SK-N-DZ (cell line): ENCODE data around the gene ATP8B4.

Experiments
- DNase-seq: peaks from one replicate; pipeline ENCODE4 v3.0.0-alpha.2; 2015; ENCODE audit warnings: low spot score

The ATP8B4 gene

DNA sequence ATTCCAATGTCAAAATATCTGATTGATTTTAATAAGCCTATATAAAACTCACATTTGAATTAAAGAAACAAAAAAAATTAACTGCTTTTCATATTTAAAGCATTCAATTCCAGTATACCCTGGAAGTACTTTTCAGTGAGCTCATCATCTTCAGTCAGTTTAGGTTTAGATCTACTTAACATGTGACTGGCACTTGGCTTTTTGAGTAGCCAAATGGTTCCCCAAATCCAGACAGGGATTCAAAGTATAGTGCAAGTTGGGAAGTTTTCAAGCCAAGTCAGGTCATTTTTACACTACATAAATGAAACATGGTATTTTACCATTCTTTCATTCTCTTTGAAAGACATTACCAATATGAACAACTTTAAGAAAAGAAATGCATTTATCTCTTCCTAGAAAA is 57.5 kb downstream of the ATP8B4 start:
- no peak for DNase-seq

DNA sequence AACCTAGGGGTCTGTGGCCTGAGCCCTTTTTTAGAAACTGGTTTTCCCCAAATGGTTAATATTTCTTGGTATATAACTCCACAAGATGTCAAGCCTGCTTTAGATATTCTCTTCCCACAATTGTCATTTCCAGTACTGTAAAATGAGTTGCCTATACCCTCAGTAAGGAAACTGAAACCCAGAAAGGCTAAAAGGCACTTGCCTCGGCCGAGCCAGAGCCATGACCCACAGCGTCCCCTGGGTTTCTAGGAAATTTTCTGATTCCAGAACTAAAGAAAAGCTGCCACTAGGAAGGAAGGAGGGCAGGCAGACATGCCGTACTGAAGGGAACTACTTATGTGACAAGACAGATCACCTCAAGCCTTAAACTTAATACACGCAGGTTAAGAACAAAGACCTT is 59.1 kb downstream of the ATP8B4 start:
- DNase-seq: no peak

DNA sequence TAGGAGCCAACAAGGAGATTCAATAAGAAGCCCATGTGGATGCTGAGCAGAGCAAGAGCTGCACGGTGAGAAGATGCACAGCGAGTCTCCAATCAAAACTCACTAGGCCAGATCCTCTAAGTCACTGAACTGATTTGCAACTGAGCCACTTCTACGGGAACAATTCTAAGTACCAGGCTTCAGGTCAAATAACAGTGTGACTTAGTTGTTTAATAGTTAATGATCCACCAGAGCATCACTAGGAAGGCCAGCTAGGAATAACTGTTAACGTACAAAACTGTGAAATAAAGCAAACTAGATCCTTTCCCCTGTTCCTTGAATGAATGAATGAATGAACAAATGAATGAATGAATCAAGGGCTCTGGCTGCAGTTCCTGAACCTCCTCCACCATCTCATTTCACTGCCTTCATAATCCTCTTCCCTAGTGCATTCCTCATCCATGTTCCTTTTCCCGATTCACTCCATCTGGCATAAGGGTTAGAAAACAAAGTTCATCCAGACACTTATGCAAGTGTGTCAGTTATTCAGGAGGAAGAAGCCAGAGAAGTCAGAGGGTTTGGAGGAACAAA is 59.7 kb downstream of the ATP8B4 start:
- DNase-seq: no peak

DNA sequence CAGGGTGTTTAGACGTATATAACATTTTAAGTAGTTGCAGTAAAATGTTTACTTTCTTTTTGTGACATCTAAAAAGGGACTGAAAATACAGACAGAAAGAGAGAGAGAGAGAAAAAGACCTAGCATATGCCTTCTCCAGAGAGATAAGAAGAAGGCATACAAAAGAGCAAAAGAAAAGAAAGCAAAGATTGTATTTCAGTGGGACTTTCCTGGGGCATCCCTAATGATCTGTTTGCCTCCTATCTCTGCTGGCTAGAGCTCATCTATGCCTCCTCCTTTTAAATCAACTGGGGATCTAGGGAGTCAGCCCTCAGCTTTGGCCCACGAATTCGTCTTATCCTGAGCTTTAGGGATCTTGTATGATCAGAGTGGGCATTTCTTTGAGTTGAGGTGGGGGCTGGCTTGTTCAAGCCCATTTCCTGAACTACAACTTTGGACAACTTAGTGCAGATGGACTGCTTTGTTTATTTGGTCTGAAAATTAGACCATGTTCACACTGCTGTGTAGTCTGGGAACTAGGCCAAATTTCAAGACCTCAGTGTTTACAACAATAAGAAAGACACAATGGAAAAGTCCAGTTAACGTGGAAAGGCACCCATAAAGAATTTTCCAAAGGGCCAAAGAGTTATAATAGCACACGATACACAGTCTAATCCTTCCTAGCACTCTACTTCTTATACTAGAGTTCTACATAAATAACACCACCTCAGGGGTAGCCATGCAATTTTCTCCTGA is 61.0 kb downstream of the ATP8B4 start:
- no peak for DNase-seq

DNA sequence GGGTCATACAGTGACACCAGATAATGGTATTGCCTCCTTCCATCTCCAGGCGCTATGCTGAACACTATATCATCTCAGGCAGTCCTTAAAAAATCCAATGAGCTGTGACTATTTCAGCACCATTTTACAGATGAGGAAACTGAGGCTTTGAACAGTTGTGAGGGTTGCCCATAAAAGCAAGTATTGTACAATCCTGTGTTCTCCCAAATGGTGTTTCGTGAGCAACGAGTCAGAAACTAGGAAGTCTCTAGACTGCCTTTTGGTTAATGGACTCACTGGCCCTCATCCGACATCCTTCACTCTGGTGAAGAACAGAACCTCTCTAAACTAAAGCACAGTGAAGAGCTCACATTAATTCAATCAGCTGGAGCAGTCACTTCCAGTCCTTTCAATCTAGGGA is 61.8 kb downstream of the ATP8B4 start:
- no peak for DNase-seq

DNA sequence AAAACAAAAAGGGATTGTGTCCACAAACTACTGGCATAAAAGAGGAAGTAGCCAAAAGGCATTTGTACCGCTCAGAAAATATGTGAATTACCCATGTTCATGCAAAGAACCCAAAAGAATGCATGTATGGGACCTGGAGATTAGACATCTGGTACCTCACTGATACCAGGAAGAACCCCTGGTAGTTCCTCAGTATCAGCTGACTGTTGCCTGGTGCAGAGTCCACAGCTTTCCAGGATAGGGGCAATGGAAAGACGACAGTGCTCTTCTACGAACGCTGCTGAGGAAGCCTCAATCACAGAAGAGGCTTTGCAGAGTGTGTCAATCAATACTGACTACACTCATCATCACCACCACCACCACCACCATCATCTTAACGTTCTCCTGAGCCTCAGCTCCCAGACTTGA is 63.3 kb downstream of the ATP8B4 start:
- no peak for DNase-seq

DNA sequence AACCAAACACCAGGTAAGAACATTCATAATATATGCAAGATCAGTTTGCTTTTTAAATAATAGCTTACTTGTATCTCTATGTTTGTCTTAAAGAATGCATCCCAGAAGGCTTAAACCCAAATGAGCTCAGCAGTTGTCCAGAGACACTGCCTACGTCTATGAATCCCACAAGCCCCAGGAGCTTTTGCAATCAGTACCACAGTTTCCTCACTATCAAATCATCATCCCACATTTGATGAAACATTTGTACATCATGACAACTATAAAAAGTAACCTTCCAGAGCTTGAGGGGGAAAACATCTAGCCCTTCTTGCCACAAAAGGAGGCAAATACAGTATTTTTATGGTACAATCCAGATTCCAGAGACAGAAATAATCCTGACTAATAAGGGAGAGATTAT is 63.7 kb downstream of the ATP8B4 start:
- no peak for DNase-seq

DNA sequence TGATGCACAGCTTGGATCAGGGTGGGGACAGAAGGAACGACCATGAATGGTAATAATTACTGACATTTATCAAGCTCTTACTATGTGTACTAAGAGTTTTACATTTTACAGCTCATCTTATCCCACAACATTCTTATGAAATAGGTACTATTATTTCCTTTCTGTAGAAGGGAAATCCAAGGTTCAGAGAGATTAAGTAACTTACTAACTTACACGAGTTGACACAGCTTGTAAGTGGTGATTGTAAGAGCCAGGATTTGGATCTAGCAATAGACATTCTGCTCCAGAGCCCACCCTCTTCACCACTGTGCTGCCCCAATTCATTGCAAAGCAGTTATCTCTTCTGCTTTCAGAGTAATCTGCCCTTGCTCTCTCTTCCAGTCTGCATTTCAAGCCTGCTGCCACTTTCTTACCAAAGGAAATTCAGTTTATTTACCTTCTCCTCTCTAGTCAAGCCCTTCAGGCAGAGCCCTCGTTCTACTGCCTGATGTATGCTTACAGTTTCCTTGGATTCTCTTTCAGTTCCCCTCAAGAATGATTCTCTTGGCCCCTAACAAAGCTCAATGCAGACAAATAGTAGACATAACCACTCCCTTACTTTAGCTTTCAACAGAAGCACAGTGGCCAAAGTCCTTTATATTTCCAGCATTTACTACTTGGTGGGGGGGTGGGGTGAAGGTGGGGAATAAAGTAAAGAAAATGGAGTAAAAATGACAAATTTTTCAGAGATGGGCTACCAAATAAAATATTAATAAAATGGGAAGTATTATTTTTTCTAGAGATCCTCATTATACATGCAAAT is 65.8 kb downstream of the ATP8B4 start:
- no peak for DNase-seq

DNA sequence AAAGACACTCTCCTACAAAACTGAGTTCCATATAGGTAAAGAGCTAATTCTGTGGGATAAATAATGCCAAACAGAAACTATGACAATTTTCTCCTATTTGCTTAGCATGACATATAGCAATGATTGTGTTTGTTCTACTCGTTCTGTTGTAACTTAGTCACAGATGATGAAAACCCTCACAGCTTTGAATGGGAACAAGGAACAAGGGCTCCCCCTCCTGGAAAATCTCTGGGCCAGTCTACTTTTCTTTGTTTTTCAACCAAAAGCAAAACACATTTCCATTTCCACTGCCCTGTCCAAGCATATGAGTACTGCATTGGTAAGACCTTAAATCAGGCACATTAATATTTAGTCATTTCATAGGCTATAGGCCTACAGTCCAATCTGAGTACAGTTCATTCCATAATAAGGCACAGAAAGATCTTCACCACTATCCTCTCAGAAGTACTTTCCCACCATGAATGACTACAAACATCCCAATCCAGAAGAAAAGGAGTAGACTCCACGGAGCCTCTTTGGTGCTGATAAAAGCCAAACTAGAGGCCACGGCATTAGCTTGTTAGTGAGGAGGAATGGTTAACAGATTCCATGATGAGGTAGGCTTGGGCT is 67.1 kb downstream of the ATP8B4 start:
- peak; percentile 20 for DNase-seq

DNA sequence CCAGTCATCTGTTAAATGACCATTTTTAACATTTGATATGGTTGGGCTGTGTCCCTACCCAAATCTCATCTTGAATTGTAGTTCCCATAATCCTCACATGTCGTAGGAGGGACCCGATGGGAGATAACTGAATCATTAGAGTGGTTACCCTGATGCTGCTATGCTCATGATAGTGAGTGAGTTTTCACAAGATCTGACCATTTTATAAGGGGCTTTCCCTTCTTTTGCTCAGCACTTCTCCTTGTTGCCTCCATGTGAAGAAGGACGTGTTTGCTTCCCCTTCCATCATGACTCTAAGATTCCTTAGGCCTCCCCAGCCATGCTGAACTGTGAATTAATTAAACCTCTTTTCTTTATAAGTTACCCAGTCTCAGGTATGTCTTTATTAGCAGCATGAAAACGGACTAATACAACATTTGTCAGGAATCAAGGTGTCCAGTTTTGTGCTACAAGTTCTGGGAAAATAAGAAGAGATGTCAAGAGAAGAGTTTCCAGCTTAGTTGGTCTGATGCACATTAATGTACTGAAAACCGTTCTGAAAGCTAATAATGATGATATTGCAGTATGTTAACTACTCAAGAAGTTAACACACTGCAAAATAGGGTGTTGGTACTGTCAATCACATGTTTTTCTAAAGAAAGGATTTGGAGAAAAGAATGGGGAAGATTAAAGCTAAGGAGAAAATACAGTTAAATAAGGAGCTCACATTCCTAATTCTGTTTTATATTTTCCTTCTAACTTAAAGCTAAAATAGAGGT is 67.9 kb downstream of the ATP8B4 start:
- no peak for DNase-seq

DNA sequence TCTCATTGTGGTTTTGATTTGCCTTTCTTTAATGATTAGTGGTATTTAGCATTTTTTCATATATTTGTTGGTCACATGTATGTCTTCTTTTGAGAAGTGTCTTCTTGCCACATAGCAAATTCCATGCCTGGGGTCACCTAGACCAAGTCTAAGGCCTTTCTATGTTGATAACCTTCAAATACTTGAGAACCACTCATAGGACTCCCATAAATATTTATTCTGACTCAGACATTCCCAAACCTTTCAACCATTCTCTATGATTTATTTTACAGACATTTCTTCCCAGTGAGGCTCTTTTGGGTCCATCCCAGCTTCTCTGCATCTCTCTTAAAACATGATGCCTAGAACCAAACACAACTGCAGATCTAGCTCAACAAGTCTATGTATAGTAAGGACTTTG is 69.2 kb downstream of the ATP8B4 start:
- DNase-seq: no peak

DNA sequence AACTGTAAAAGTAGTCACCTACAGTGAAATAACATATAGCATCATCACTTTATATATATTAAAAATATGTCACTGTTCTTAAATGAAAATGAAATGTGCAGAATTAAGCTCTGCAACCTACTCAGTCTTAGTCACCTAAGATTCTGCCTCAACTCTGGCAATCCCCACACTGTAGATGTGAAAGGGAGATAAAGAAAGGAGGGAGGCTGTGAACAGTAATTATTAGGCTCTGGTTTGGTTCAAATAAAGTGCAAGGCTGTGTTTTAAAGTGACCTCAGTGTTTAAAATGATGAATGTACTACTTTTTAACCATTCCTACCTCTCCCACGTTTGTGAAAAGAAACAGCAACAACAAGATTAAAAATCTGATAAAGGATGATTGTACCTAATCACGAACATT is 72.2 kb downstream of the ATP8B4 start:
- peak; percentile 51 for DNase-seq

DNA sequence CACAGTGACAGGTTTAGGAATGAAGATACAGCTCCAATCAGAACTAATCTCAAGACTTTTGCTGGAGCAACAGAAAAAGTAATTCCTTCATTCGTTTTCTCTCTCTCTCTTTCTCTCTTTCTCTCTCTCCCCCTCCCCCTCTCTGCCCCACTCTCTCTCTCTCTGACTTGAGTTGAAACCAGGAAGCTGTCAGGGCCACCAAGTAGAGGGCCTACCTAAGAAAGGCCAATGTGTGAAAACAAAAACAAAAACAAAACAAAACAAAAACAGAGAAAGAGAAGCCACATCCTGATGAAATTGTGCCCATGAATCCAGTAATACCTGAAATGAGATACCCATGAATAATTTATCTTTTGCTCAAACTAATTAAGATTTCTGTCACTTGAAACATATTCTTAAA is 72.9 kb downstream of the ATP8B4 start:
- no peak for DNase-seq

DNA sequence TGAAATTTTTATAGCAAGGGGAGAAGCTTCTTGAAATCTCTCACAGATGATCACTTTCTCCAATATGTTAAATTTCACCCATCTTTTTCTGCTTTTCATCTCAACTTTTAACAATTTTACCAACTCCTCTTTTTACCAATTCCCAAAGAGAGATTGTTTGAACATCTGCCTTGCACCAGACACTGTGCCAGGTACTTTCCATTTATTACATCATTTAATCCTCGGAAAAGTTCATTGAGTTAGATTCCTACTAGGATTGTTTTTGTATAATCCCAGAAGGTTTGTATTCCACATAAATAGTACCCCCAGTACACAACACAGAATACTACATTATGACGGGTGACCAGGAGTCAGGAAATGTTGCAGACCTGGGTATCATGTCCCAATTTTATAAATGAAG is 74.1 kb downstream of the ATP8B4 start:
- DNase-seq: no peak

DNA sequence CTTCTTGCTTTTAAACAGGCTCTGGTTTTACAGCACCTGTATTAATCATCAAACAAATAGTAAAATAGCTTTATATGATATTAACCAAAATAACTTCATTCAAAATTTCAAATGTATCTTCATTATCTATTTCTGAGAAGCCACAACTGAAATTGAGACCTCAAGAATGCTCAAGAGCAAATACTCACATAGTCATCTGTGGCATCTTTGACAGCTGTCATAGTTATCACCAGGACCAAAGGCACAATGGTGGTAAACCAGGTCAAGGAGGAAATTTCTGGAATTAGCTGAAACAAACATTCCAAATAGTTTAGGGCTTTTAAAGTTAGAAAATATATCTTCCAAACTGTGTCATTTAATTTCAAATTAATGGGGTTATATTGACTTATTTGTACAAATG is 74.6 kb downstream of the ATP8B4 start:
- DNase-seq: no peak

DNA sequence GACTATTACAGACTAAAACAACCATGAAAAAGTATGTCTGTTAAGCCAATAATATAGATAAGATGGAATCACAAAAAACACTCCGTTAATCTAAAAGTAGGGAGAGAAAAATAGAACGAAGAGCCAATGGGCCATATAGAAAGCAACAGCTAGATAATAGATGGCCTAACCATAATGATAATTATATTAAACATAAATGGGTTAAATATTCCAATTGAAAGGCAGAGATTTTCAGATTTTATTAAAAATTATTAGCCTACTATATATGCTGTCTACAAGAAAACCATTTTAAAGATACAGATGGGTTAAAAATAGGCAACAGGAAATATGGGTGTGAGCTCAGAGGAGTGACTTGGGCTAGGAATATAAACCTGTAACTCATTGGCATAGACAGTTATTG is 76.3 kb downstream of the ATP8B4 start:
- no peak for DNase-seq

DNA sequence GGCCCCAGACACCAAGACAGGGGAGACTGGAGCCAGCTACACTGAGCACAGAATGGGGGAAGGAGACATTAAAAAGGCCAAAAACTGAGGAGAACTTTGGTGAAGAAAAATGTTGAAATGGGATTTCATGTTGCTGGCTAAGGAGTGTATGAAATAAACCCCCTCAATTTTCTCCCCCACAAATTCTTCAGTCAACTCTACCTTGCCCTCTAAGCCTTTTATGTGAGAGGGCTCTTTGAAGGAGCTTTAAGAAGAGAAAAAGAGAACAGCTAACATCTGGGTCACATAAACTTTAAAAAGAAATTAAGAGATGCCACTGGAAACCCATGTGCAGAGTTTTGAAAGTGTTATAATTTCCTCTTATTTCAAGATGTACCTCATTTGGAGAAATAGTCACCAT is 88.6 kb downstream of the ATP8B4 start:
- DNase-seq: no peak

DNA sequence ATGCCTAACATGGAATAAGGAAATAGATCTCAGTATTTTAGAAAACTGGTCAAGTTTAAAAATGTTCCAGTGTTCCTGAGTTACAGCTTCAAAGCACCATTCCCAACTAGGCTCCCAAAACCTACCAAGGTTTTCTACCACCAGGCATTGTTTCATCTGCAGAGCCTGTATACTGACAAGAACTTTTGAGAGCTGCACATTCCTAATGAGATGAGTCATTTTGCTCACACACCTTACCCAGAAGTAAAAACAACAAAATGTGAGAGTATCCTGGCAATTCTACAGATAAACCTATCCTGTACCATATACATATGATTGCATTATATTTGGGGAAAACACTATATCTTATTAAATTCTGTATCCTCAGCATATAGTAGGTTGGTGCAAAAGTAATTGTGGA is 90.7 kb downstream of the ATP8B4 start:
- DNase-seq: no peak

DNA sequence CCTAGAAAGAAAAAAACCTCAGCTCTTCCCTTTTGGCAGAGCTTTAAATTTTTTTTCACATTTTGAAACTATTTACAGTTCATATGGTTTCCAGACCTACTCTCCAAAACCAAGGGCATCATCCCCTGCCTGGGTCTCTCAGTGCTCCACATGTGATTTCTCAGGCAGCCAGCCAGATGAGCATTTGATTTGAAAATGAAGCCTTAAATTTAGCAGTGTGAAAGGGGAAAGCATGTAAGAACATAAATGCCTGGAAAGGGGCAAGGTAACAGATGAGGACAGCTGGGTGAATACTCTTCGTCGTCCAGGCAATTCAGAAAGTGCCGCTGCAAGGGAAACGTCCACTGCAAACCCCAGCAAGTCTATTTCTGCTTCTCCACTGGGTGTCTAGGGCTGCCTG is 94.8 kb downstream of the ATP8B4 start:
- DNase-seq: no peak

DNA sequence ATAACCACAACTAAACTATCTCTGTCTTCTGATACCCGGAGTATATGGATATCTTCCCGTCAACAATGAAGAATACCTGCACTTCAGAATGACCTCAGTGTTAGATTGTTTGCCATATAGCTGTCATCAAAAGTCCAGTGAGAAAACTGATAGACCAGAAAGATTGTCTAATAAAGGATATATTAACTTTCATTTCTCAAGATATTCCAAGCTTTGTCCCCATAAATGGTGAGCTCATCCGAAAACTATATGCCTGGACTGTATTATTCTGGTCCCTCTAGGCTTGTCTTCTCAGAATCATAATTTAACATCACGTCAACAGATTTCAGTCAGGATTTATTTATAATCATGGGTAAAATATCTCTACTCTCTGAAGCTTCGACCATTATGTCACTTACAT is 100.5 kb downstream of the ATP8B4 start:
- DNase-seq: no peak

DNA sequence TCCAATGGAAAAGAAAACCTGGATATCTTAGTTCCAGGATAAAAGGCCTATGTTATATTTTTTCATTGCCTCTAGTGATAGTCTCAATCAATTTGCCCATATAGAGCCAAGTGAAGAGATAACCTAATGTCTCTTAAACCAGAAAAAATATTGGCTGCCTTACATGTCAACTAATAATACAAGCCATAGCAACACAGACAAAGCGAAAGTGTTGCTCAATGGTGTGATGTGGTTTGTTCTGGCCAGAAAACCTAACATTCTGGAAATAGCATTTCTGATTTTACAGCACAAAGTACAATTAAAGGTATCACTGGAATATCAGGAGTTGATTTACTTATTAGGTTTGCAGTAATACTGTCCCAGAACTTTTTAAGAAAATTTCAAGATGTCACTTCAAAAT is 101.5 kb downstream of the ATP8B4 start:
- DNase-seq: no peak

DNA sequence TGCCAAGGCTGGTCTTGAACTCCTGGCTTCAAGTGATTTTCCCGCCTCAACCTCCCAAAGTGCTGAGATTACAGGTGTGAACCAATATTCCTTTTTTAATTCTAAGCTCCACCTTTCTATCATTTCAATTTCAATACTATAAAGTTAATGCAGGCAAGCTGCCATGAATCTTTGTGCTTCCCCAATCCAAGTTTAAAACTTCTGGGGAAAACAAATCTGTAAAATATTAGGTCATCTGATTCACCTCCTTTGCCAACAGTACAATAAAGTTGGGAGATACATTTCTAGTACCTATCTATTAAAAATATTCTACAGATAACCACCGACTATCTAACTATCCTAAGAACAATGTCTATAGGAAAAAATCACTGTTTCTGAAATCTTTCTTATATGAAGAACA is 102.1 kb downstream of the ATP8B4 start:
- DNase-seq: no peak
